ENCODE measurements around the gene KLF2.

The KLF2 gene

GRCh38 chr19:16365300-16365996, 40.8 kb downstream of the KLF2 start:
- DNase-seq = no peak

- no peak for DNase-seq
Measured at GRCh38 chr19:16366056-16366432, 41.4 kb downstream of the KLF2 start.

GRCh38 chr19:16366433-16367260, 42.0 kb downstream of the KLF2 start:
- no peak for DNase-seq

- DNase-seq = no peak
Measured at GRCh38 chr19:16367261-16367683, 42.6 kb downstream of the KLF2 start.

GRCh38 chr19:16368385-16369305, 44.0 kb downstream of the KLF2 start:
- no peak for DNase-seq

GRCh38 chr19:16369306-16369663, 44.7 kb downstream of the KLF2 start:
- DNase-seq = no peak

GRCh38 chr19:16369664-16370576, 45.3 kb downstream of the KLF2 start:
- DNase-seq = no peak

GRCh38 chr19:16370641-16371391, 46.2 kb downstream of the KLF2 start:
- DNase-seq = no peak

GRCh38 chr19:16371540-16371986, 46.9 kb downstream of the KLF2 start:
- DNase-seq = no peak

GRCh38 chr19:16372065-16372915, 47.7 kb downstream of the KLF2 start:
- no peak for DNase-seq

- no peak for DNase-seq
Measured at GRCh38 chr19:16373079-16373478, 48.5 kb downstream of the KLF2 start.

- DNase-seq = no peak
Measured at GRCh38 chr19:16373532-16373931, 48.9 kb downstream of the KLF2 start.

- no peak for DNase-seq
Measured at GRCh38 chr19:16373989-16374388, 49.4 kb downstream of the KLF2 start.

GRCh38 chr19:16374436-16374835, 49.8 kb downstream of the KLF2 start:
- no peak for DNase-seq

- DNase-seq = no peak
Measured at GRCh38 chr19:16375157-16375935, 50.7 kb downstream of the KLF2 start.

- no peak for DNase-seq
Measured at GRCh38 chr19:16375936-16376185, 51.2 kb downstream of the KLF2 start.

- DNase-seq = no peak
Measured at GRCh38 chr19:16376241-16376640, 51.6 kb downstream of the KLF2 start.

- DNase-seq = no peak
Measured at GRCh38 chr19:16376649-16377048, 52.0 kb downstream of the KLF2 start.

- DNase-seq = no peak
Measured at GRCh38 chr19:16377521-16377920, 52.9 kb downstream of the KLF2 start.

All from NCI-H510A (cell line).